OCI-LY1 (cell line): ENCODE results near the gene MGAT4C.
"Not testable (repeated sequence)": the region's sequence is repeated elsewhere in the genome, so short reads cannot be mapped to it uniquely, and the experiment has no call there.

Experiments used
- H2AFZ ChIP-seq: fragments of 200-600 bp; sonication (generic), shearing (Covaris generic); 2 replicates; pipeline ENCODE4 v1.6.0; 2014; ENCODE audit warnings: antibody characterized with exemption, mild to moderate bottlenecking, low read length
- H3F3A ChIP-seq: fragments of 200-600 bp; sonication (generic), shearing (Covaris generic); 2 replicates; pipeline ENCODE4 v1.6.0; 2014; ENCODE audit warnings: mild to moderate bottlenecking, antibody characterized with exemption, low read length, moderate library complexity; ENCODE audit not compliant: insufficient read depth
- H3K27ac ChIP-seq: fragments of 200-600 bp; sonication (generic); 2 replicates; pipeline ENCODE4 v1.5.1; 2014; ENCODE audit warnings: low read length, mixed run types, mild to moderate bottlenecking, low read depth; ENCODE audit not compliant: poor library complexity, severe bottlenecking
- H3K27me3 ChIP-seq: fragments of 200-600 bp; sonication (generic); 2 replicates; pipeline ENCODE4 v1.6.0; 2014; ENCODE audit warnings: antibody characterized with exemption, mild to moderate bottlenecking, low read length, moderate library complexity; ENCODE audit not compliant: insufficient read depth
- H3K36me3 ChIP-seq: fragments of 200-600 bp; sonication (generic); 2 replicates; pipeline ENCODE4 v1.6.1; 2014; ENCODE audit warnings: mild to moderate bottlenecking, antibody characterized with exemption, low read length, moderate library complexity, mixed read lengths; ENCODE audit not compliant: insufficient read depth
- H3K4me1 ChIP-seq: fragments of 200-600 bp; sonication (generic); 2 replicates; pipeline ENCODE4 v1.5.1; 2014; ENCODE audit warnings: mild to moderate bottlenecking, low read length, moderate library complexity; ENCODE audit not compliant: insufficient read depth, severe bottlenecking
- H3K4me2 ChIP-seq: fragments of 200-600 bp; sonication (generic), shearing (Covaris generic); 2 replicates; pipeline ENCODE4 v1.6.1; 2014; ENCODE audit warnings: low read length
- H3K4me3 ChIP-seq: fragments of 200-600 bp; sonication (generic); 2 replicates; pipeline ENCODE4 v1.5.1; 2014; ENCODE audit warnings: low read length, low read depth, mild to moderate bottlenecking, mixed read lengths; ENCODE audit not compliant: poor library complexity, severe bottlenecking
- H3K79me2 ChIP-seq: fragments of 200-600 bp; shearing (Covaris generic); 2 replicates; pipeline ENCODE4 v1.6.1; 2016; ENCODE audit warnings: mixed run types, low read length, mixed read lengths; ENCODE audit not compliant: insufficient read depth
- H3K9ac ChIP-seq: fragments of 200-600 bp; sonication (generic), shearing (Covaris generic); 2 replicates; pipeline ENCODE4 v1.6.1; 2014; ENCODE audit warnings: mild to moderate bottlenecking, low read length, mixed read lengths
- H3K9me2 ChIP-seq: fragments of 200-600 bp; sonication (generic), shearing (Covaris generic); 2 replicates; pipeline ENCODE4 v1.6.1; 2014; ENCODE audit warnings: low read depth, mild to moderate bottlenecking, low read length, mixed read lengths
- H3K9me3 ChIP-seq: fragments of 200-600 bp; shearing (Covaris generic); 2 replicates; pipeline ENCODE4 v1.6.1; 2014; ENCODE audit warnings: low read length, mixed read lengths
- H4K20me1 ChIP-seq: fragments of 200-600 bp; sonication (generic), shearing (Covaris generic); 2 replicates; pipeline ENCODE4 v1.6.0; 2016; ENCODE audit warnings: mild to moderate bottlenecking, low read length; ENCODE audit not compliant: insufficient read depth
- EZH2 ChIP-seq: fragments of 200-600 bp; sonication (generic), shearing (Covaris generic); IDR thresholded peaks from 2 replicates; pipeline ENCODE4 v1.8.0; 2017; ENCODE audit warnings: borderline replicate concordance, mixed run types, mild to moderate bottlenecking, antibody characterized with exemption, low read length, moderate library complexity, mixed read lengths
- TF ChIP-seq, protein P1 (sequence below): fragments of 200-600 bp; sonication (generic), shearing (Covaris generic); IDR thresholded peaks from 2 replicates; pipeline ENCODE4 v1.5.1; 2017; ENCODE audit warnings: mild to moderate bottlenecking, antibody characterized with exemption, low read length, moderate library complexity, mixed read lengths

MGAT4C gene

DNA sequence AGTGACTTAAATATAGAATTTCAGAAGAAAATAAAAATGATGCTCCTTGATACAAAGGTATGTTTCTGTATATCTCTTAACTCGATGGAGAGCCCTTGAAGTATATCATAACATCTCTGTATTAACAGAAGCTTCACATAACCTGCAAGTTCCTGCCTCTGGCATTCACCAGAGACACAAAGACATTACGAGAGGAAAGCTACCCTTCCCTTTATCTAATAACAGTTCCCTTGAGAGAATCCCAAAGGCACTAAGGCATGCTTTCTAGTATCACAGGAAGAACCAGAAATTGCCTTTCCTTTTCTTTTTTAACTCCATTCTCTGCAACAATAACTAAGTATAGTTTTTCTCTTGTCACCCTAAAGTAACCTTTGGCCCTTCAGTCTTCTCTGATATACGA lies 164.5 kb downstream of the MGAT4C start:
- Histone ChIP-seq H3K36me3 (no peaks in the 10 kb centered on the region), H2AFZ (no peak overlapping the region)
- no peak for TF ChIP-seq EZH2
- TF ChIP-seq, protein P1, sequence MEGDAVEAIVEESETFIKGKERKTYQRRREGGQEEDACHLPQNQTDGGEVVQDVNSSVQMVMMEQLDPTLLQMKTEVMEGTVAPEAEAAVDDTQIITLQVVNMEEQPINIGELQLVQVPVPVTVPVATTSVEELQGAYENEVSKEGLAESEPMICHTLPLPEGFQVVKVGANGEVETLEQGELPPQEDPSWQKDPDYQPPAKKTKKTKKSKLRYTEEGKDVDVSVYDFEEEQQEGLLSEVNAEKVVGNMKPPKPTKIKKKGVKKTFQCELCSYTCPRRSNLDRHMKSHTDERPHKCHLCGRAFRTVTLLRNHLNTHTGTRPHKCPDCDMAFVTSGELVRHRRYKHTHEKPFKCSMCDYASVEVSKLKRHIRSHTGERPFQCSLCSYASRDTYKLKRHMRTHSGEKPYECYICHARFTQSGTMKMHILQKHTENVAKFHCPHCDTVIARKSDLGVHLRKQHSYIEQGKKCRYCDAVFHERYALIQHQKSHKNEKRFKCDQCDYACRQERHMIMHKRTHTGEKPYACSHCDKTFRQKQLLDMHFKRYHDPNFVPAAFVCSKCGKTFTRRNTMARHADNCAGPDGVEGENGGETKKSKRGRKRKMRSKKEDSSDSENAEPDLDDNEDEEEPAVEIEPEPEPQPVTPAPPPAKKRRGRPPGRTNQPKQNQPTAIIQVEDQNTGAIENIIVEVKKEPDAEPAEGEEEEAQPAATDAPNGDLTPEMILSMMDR, result no peak

DNA sequence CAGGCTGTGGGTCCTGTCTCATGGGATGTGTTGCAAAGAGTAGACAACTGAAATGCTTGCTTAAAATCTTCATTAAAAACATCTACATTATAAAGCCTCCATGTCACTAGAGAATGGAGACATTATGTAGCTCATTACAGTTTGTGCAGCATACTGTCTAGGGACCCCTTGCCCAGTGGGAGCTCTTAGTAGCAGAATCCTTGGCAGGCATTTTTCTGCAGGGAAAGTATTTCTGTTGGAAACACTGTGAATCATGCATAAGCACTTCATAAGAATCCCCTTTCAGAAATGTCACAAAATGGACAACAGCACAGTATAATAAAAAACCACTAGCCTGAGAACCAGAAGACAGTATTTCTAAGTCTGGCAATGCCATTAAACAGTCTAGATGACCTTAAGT lies 174.3 kb downstream of the MGAT4C start:
- H3K4me1 ChIP-seq, result no peaks in the 10 kb centered on the region
- no peaks in the 10 kb centered on the region for H3K79me2 ChIP-seq
- H3K27me3 ChIP-seq, result no peaks in the 10 kb centered on the region
- H3K4me2 ChIP-seq, result no peak overlapping the region
- H3F3A ChIP-seq, result no peaks in the 10 kb centered on the region
- H3K4me3 ChIP-seq, result no peak overlapping the region
- H2AFZ ChIP-seq, result no peak overlapping the region
- H3K36me3 ChIP-seq, result no peaks in the 10 kb centered on the region
- no peak overlapping the region for H3K9ac ChIP-seq
- no peaks in the 10 kb centered on the region for H3K9me3 ChIP-seq
- H4K20me1 ChIP-seq, result no peaks in the 10 kb centered on the region
- no peak overlapping the region for H3K27ac ChIP-seq
- no peaks in the 10 kb centered on the region for H3K9me2 ChIP-seq
- TF ChIP-seq EZH2, result no peak
- TF ChIP-seq, protein P1, result no peak

More for the DNA sequence above, 164.5 kb downstream of the MGAT4C start:
- Histone ChIP-seq H3K9me3 (no peaks in the 10 kb centered on the region), H4K20me1 (no peaks in the 10 kb centered on the region), H3K27ac (no peak overlapping the region), H3K79me2 (no peaks in the 10 kb centered on the region), H3K4me1 (no peaks in the 10 kb centered on the region), H3K27me3 (no peaks in the 10 kb centered on the region), H3K4me2 (no peak overlapping the region), H3K9me2 (no peaks in the 10 kb centered on the region), H3K9ac (no peak overlapping the region), H3F3A (no peaks in the 10 kb centered on the region), H3K4me3 (no peak overlapping the region)

DNA sequence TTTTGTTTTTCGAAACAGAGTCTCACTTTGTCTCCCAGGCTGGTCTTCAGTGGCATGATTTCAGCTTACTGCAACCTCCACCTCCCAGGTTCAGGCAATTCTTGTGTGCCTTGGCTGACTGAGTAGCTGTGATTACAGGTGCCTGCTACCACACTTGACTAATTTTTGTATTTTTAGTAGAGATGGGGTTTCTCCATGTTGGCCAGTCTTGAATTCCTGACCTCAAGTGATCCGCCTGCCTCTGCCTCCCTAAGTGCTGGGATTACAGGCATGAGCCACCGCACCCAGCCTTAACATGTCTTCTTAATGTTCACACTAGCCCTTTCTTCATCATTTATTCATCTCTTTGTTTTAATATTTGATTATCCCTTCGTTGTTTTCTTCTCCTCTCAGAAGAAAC lies 197.1 kb downstream of the MGAT4C start:
- H3K4me1 ChIP-seq, H3K9ac ChIP-seq, H4K20me1 ChIP-seq, H3K36me3 ChIP-seq, H3K4me3 ChIP-seq, H3K27ac ChIP-seq, H2AFZ ChIP-seq, H3F3A ChIP-seq, H3K4me2 ChIP-seq, H3K9me2 ChIP-seq, H3K27me3 ChIP-seq, H3K9me3 ChIP-seq, H3K79me2 ChIP-seq: not testable (repeated sequence)

DNA sequence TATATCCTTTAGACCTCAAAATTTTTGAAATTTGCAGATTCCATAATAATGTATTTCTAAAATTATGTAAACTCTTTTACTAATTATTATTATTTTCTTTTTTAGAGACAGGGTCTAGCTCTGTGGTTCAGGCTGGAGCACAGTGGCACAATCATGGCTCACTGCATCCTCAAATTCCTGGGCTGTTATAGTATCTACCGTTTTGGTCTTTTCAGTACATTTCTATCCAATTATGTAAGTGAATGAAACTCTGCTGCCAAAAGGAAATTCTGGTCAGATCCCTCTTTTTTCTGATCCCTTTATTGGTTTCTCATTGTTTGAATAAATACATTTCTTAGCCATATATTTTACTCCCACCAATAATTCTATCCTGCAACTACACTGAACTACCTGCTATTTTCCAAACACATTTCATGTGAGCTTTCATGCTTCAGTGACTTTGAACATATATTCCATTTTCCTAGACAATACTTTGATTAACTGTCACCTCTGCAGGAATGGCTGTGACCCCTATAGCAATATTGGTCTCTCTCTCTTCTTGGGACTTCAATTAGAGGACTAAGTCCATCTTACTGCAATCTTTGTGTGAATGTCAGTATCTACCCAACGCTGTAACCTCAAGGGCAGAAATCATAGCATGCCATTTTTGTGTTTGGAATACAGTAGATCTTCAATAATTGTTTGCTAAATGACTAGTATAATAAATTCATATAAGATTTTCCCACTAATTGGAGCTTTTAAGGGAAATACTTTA lies 198.9 kb downstream of the MGAT4C start:
- Histone ChIP-seq H3K27ac (no peak overlapping the region), H3F3A (no peaks in the 10 kb centered on the region), H3K79me2 (no peaks in the 10 kb centered on the region), H3K9ac (no peak overlapping the region), H3K27me3 (no peaks in the 10 kb centered on the region), H3K4me2 (no peak overlapping the region), H3K4me1 (no peaks in the 10 kb centered on the region), H3K9me2 (no peaks in the 10 kb centered on the region), H4K20me1 (no peaks in the 10 kb centered on the region), H3K4me3 (no peak overlapping the region), H2AFZ (no peak overlapping the region), H3K36me3 (no peaks in the 10 kb centered on the region), H3K9me3 (no peaks in the 10 kb centered on the region)
- TF ChIP-seq, protein P1, result no peak
- TF ChIP-seq EZH2, result no peak
